Right lobe of liver (tissue), 6 donors: ENCODE data around the gene MAP7. TPM values are rescaled to one million over a fixed set of nuclear protein-coding genes. Genes with fewer than 3 reads are reported as not detected.

Experiments
- ATAC-seq, 4 donors: fragments of 200-7000 bp; cut with Tn5 transposase; one replicate each; pipeline ENCODE4 v1.9.1; 2020; ENCODE audit warnings: mild to moderate bottlenecking in 4 of 4, moderate library complexity in 4 of 4
- DNase-seq, 3 donors: peaks; one replicate each; pipeline ENCODE4 v3.0.0-alpha.2; 2020
- H3K27ac ChIP-seq, 3 donors: fragments of 200-600 bp; one replicate each; pipeline ENCODE4 v1.8.0; 2022
- H3K27me3 ChIP-seq, 2 donors: fragments of 200-600 bp; one replicate each; pipeline ENCODE4 v1.8.0; 2022
- H3K36me3 ChIP-seq, 4 donors: fragments of 200-600 bp; sonication (generic) in 1 of 4; one replicate each; pipeline versions ENCODE4 v1.5.1 to v1.8.0; 2017 to 2022; ENCODE audit warnings: control low read depth in 1 of 4
- H3K4me1 ChIP-seq, 4 donors: fragments of 200-600 bp; sonication (generic) in 1 of 4; one replicate each; pipeline versions ENCODE4 v1.5.1 to v1.8.0; 2017 to 2022; ENCODE audit warnings: control low read depth in 1 of 4
- H3K4me3 ChIP-seq, 3 donors: fragments of 200-600 bp; one replicate each; pipeline ENCODE4 v1.8.0; 2022
- H3K9me3 ChIP-seq, 4 donors: fragments of 200-600 bp; sonication (generic) in 1 of 4; one replicate each; pipeline versions ENCODE4 v1.5.1 to v1.8.0; 2017 to 2022; ENCODE audit warnings: control low read depth in 1 of 4
- POLR2A ChIP-seq: fragments of 450-650 bp; IDR thresholded peaks from one replicate; pipeline ENCODE4 v1.6.1; 2017; ENCODE audit warnings: antibody characterized with exemption, mild to moderate bottlenecking
- WGBS: methylation state at CpG from one replicate; pipeline ENCODE4 v1.1.6; 2018; ENCODE audit warnings: low coverage, low lambda C conversion rate; ENCODE audit not compliant: insufficient coverage; ENCODE audit errors: missing lambda C conversion rate; 5-methylcytosine and 5-hydroxymethylcytosine counted together
- intact Hi-C, 2 donors: fragments of 100-400 bp; cut with DNase I; formaldehyde crosslinking; loops; one replicate each; pipeline versions ENCODE4 v1.11.2 to v1.14.1; 2022
- total RNA-seq, 6 experiments: library from RNA; depleted of rRNA in 2 of 6; stranded (reverse); fragments of >200 nt in 2 of 6; fragmentation: NEBNext Ultra II Directional in 3 of 6; extraction: Animal tissue kit (Norgen Biotek cat#: 25700) in 3 of 6; gene quantifications; one replicate each; pipeline versions ENCODE4 v1.1.0 to v1.2.4, GENCODE V29; 2016 to 2023
- TF ChIP-seq, protein P1 (sequence below), 4 donors: fragments of 200-600 bp in 3 of 4; fragments of 450-650 bp in 1 of 4; IDR thresholded peaks; one replicate each; pipeline versions ENCODE4 v1.5.1 to v1.8.0; 2016 to 2022; ENCODE audit warnings: antibody characterized with exemption in 4 of 4, mild to moderate bottlenecking in 2 of 4
- donor health status: DM: no; HTN: yes; CAD: no.
- donor health status: DM: no; HTN: no; CAD: no.
- donor health status: DM: no; HTN: no; CAD: no.
- donor health status: DM: no; HTN: yes; CAD: no.
- donor health status: DM: no; HTN: yes; CAD: no.

MAP7 gene
- total RNA-seq, 6 experiments from 2014 or later = 14.8 to 20.9 (median 17.9) TPM

DNA sequence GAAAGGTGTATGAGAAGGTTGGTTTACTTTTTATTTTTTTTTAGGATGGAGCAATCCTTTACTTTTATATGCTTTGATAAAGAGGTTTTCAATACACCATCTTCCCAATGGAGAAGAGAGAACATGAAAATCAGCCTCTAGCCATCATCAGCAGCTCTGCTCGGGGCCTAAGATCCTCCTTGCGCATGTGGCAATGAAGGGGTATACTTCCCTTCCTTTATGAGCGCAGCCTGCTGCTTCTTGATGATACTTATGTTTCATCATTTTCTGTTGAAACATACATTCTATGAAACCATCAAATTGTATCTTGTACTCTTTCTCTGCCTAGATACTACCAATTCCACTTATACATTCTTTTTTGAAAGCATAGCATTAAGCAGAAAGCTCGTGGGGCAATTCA lies 74.5 kb downstream of the MAP7 start:
- peaks cover 0 to 13% (median 0%) of the 10 kb centered on the region in 4 donors for H3K4me1 ChIP-seq
- DNase-seq (no peak), ATAC-seq (no peak)
- no peak overlapping the region for H3K27ac ChIP-seq
- no peaks in the 10 kb centered on the region for H3K36me3 ChIP-seq
- TF ChIP-seq POLR2A = no peak
- TF ChIP-seq, protein P1, sequence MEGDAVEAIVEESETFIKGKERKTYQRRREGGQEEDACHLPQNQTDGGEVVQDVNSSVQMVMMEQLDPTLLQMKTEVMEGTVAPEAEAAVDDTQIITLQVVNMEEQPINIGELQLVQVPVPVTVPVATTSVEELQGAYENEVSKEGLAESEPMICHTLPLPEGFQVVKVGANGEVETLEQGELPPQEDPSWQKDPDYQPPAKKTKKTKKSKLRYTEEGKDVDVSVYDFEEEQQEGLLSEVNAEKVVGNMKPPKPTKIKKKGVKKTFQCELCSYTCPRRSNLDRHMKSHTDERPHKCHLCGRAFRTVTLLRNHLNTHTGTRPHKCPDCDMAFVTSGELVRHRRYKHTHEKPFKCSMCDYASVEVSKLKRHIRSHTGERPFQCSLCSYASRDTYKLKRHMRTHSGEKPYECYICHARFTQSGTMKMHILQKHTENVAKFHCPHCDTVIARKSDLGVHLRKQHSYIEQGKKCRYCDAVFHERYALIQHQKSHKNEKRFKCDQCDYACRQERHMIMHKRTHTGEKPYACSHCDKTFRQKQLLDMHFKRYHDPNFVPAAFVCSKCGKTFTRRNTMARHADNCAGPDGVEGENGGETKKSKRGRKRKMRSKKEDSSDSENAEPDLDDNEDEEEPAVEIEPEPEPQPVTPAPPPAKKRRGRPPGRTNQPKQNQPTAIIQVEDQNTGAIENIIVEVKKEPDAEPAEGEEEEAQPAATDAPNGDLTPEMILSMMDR (IDR thresholded peaks at IDR 0.05) = no peak
- no peak overlapping the region for H3K4me3 ChIP-seq
- intact Hi-C loops = no loop called here
- no peaks in the 10 kb centered on the region for H3K9me3 ChIP-seq
- H3K27me3 ChIP-seq = no peaks in the 10 kb centered on the region
- 53% methylated on average over 2 of the region's 4 CpGs for WGBS

DNA sequence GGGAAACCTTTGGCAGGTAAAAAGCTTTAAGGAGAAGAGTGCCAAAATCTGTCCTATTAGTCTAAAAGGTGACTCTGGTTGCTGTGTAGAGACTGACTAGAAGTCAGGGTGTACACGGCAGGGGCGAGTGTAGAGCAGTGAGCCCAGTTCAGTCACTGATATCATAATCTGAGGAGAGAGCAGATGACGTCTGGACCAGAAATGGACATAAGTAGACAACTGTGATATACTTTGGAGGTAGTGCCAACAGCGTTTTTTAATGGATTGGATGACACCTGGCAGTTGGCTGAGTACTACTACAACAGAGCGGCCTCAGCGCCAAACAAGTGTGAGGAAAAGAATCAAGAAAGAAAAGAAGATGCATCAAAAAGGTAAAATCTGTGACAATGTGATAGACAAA lies 76.0 kb downstream of the MAP7 start:
- no peaks in the 10 kb centered on the region for H3K27me3 ChIP-seq
- no peak overlapping the region for H3K27ac ChIP-seq
- 90% methylated on average over 6 of the region's 6 CpGs for WGBS
- H3K36me3 ChIP-seq = no peaks in the 10 kb centered on the region
- TF ChIP-seq POLR2A = no peak
- TF ChIP-seq, protein P1 (IDR thresholded peaks at IDR 0.05) = no peak
- peaks cover 0 to 13% (median 0%) of the 10 kb centered on the region in 4 donors for H3K4me1 ChIP-seq
- no peak overlapping the region for H3K4me3 ChIP-seq
- no peaks in the 10 kb centered on the region for H3K9me3 ChIP-seq
- DNase-seq (no peak), ATAC-seq (no peak)
- intact Hi-C loops = no loop called here

DNA sequence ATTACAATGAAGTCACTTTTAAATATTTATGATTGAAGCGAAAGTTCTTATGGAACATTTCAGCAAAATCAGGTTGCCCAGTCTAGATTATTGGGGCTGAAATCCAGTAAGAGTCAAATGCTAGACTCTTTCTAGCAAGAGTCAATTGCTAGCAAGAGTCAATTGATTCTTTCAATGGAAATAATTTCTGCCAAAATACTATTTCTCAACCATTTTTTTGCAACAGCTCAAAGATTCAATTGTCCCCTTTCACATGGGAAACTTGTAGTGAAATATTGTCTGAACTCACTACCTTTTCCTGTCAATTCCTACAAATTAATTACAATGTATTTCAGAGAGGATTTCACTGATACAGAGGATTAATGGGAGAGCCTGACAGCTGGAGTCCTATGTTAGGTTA lies 78.3 kb downstream of the MAP7 start:
- intact Hi-C loops = no loop called here
- H3K4me3 ChIP-seq = no peak overlapping the region
- no peaks in the 10 kb centered on the region for H3K9me3 ChIP-seq
- H3K4me1 ChIP-seq = peaks cover 0 to 13% (median 0%) of the 10 kb centered on the region in 4 donors
- DNase-seq (no peak), ATAC-seq (peak in 1 of 4 donors; percentile 43)
- H3K27ac ChIP-seq = no peak overlapping the region
- WGBS = 86% methylated on average over 1 of the region's 1 CpG
- no peaks in the 10 kb centered on the region for H3K36me3 ChIP-seq
- H3K27me3 ChIP-seq = no peaks in the 10 kb centered on the region
- TF ChIP-seq, protein P1 (IDR thresholded peaks at IDR 0.05) = no peak
- no peak for TF ChIP-seq POLR2A

- 37% methylated on average over 5 of the region's 5 CpGs for WGBS
- TF ChIP-seq POLR2A = no peak
- TF ChIP-seq, protein P1 (IDR thresholded peaks at IDR 0.05) = no peak
- Histone ChIP-seq H3K27me3 (no peaks in the 10 kb centered on the region), H3K36me3 (no peaks in the 10 kb centered on the region), H3K4me1 (peaks cover 0 to 13% (median 0%) of the 10 kb centered on the region in 4 donors), H3K27ac (no peak overlapping the region), H3K9me3 (no peaks in the 10 kb centered on the region), H3K4me3 (no peak overlapping the region)
- intact Hi-C loops = no loop called here
- no peak for DNase-seq
- ATAC-seq = peak in 3 of 4 donors; percentile 27 to 43 (median 31)
Measured at GRCh38 chr6:136471372-136471771, 78.8 kb downstream of the MAP7 start.

DNA sequence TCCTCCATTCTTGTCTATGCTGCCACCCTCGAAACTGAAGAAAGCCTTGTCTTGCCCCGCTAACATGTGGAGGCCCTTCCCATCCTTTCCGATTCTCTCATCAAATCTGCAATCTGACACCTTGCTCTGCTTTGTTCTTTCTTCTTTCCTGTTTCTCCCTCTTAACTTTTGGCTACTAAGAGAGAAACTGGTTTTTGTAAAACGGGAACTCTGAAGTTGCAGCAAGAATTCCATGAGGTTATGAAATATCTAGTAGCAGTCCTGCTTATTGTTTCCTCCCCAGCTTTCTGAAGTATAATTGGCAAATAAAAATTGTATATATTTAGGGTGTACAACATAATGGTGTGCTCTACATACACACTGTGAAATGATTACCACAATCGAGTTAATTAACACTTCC lies 80.2 kb downstream of the MAP7 start:
- Histone ChIP-seq H3K27me3 (no peaks in the 10 kb centered on the region), H3K4me3 (no peak overlapping the region), H3K9me3 (no peaks in the 10 kb centered on the region), H3K27ac (no peak overlapping the region), H3K4me1 (peaks cover 0 to 13% (median 0%) of the 10 kb centered on the region in 4 donors), H3K36me3 (no peaks in the 10 kb centered on the region)
- ATAC-seq (peak in 3 of 4 donors; percentile 21 to 31 (median 27)), DNase-seq (no peak)
- 65% methylated on average over 5 of the region's 5 CpGs for WGBS
- TF ChIP-seq, protein P1 (IDR thresholded peaks at IDR 0.05) = no peak
- TF ChIP-seq POLR2A = no peak
- intact Hi-C loops = no loop called here
